Endothelial cell of umbilical vein (primary cell): ENCODE measurements around the gene APBA2. TPM values are rescaled to one million over a fixed set of nuclear protein-coding genes. Genes with fewer than 3 reads are reported as not detected.

Experiments
- BruUV-seq: library from RNA; stranded (reverse); fragments of 400-500 nt; replicated peaks from 2 replicates; lab custom pipeline; 2021; lab: Mats Ljungman, UMichigan
- CTCF ChIA-PET: fragments of 300-600, 350-600 bp; sonication (Branson Sonifier 250); formaldehyde crosslinking; loops from one replicate; lab custom pipeline; 2021; ENCODE audit warnings: antibody characterized with exemption, inconsistent platforms; lab: Charles Lee
- POLR2A ChIA-PET: fragments of 300-600, 350-600 bp; sonication (Branson Sonifier 250); formaldehyde crosslinking; loops from one replicate; lab custom pipeline; 2021; ENCODE audit warnings: antibody characterized with exemption, inconsistent platforms; lab: Charles Lee
- DNase-seq: peaks from one replicate; pipeline ENCODE4 v3.0.0-alpha.2; 2011; ENCODE audit warnings: low read depth, low spot score
- FAIRE-seq: peaks from 2 replicates; lab custom pipeline; 2011; peaks lifted over from hg19 to GRCh38; lab: Jason Lieb, UNC
- H2AFZ ChIP-seq: 2 replicates; pipeline ENCODE4 v1.6.0; 2012; ENCODE audit warnings: low read depth, low read length, control low read depth, inconsistent platforms
- H3K27ac ChIP-seq: 2 replicates; pipeline ENCODE4 v1.5.1; 2011; ENCODE audit warnings: low read depth, mild to moderate bottlenecking, control low read depth, low read length, moderate library complexity; ENCODE audit not compliant: insufficient read depth
- H3K27me3 ChIP-seq, 2 experiments: 2 replicates each; pipeline versions ENCODE4 v1.6.0 to v1.6.1; 2011; ENCODE audit warnings: low read length in 2 of 2, mixed read lengths in 1 of 2; ENCODE audit not compliant: control insufficient read depth in 2 of 2, insufficient read depth in 2 of 2
- H3K36me3 ChIP-seq, 2 experiments: 2 replicates in 1 of 2; 3 replicates in 1 of 2; pipeline ENCODE4 v1.5.1; 2011; ENCODE audit warnings: low read length in 2 of 2, mild to moderate bottlenecking in 1 of 2, moderate library complexity in 1 of 2; ENCODE audit not compliant: control insufficient read depth in 2 of 2, insufficient read depth in 2 of 2; ENCODE audit errors: extremely low read depth in 1 of 2
- H3K4me1 ChIP-seq: 3 replicates; pipeline ENCODE4 v1.5.1; 2011; ENCODE audit warnings: mild to moderate bottlenecking, low read length; ENCODE audit not compliant: control insufficient read depth, insufficient read depth; ENCODE audit errors: extremely low read depth
- H3K4me2 ChIP-seq: 2 replicates; pipeline ENCODE4 v1.6.1; 2011; ENCODE audit warnings: low read length, control low read depth, mixed read lengths; ENCODE audit not compliant: insufficient read depth
- H3K4me3 ChIP-seq, 3 experiments: fragments of 200-600 bp in 1 of 3; sonication (generic), shearing (Covaris generic) in 1 of 3; replicated peaks in 1 of 3; 2 replicates each; pipeline ENCODE4 v1.5.1; 2011 to 2016; ENCODE audit warnings: control low read depth in 3 of 3, low read length in 3 of 3, mild to moderate bottlenecking in 2 of 3, inconsistent platforms in 1 of 3, low read depth in 1 of 3, moderate library complexity in 1 of 3; ENCODE audit not compliant: insufficient read depth in 1 of 3
- H3K79me2 ChIP-seq: 2 replicates; pipeline ENCODE4 v1.6.0; 2012; ENCODE audit warnings: low read length, inconsistent platforms; ENCODE audit not compliant: control insufficient read depth, insufficient read depth
- H3K9ac ChIP-seq: replicated peaks from 2 replicates; pipeline ENCODE3; 2011; ENCODE audit warnings: low read length, control low read depth; ENCODE audit not compliant: insufficient read depth; ENCODE audit errors: extremely low read depth
- H3K9me1 ChIP-seq: replicated peaks from 3 replicates; pipeline ENCODE4 v1.6.0; 2011; ENCODE audit warnings: mild to moderate bottlenecking, low read length; ENCODE audit not compliant: control insufficient read depth, insufficient read depth; ENCODE audit errors: extremely low read depth
- H3K9me3 ChIP-seq: replicated peaks from 2 replicates; pipeline ENCODE4 v1.5.1; 2012; ENCODE audit warnings: low read length, inconsistent platforms; ENCODE audit not compliant: control insufficient read depth, insufficient read depth
- H4K20me1 ChIP-seq: replicated peaks from 2 replicates; pipeline ENCODE3; 2011; ENCODE audit warnings: mild to moderate bottlenecking, low read length; ENCODE audit not compliant: control insufficient read depth, insufficient read depth; ENCODE audit errors: extremely low read depth
- EZH2 ChIP-seq: IDR thresholded peaks from 2 replicates; pipeline ENCODE4 v1.6.1; 2012; ENCODE audit warnings: borderline replicate concordance, low read depth, mild to moderate bottlenecking, moderate library complexity, low read length, inconsistent platforms; ENCODE audit not compliant: severe bottlenecking
- FOS ChIP-seq: IDR thresholded peaks from 2 replicates; pipeline ENCODE4 v1.6.1; 2011; ENCODE audit warnings: mild to moderate bottlenecking, low read length, moderate library complexity, borderline replicate concordance; ENCODE audit not compliant: insufficient read depth
- GATA2 ChIP-seq: IDR thresholded peaks from 2 replicates; pipeline ENCODE4 v1.7.0; 2011; ENCODE audit warnings: low read depth, mild to moderate bottlenecking, moderate library complexity, mixed read lengths, low read length; ENCODE audit not compliant: insufficient read length, insufficient read depth
- JUN ChIP-seq: IDR thresholded peaks from 2 replicates; pipeline ENCODE4 v1.6.1; 2011; ENCODE audit warnings: borderline replicate concordance, low read depth; ENCODE audit not compliant: insufficient read length, insufficient read depth
- MYC ChIP-seq: IDR thresholded peaks from one replicate; pipeline ENCODE4 v1.6.1; 2011; ENCODE audit warnings: mild to moderate bottlenecking, low read depth, low read length
- POLR2A ChIP-seq: IDR thresholded peaks from 2 replicates; pipeline ENCODE4 v1.6.1; 2012; ENCODE audit warnings: low read depth, mild to moderate bottlenecking, control low read depth, low read length
- POLR2AphosphoS5 ChIP-seq: IDR thresholded peaks from 2 replicates; pipeline ENCODE4 v1.6.1; 2012; ENCODE audit warnings: low read depth, mild to moderate bottlenecking, control low read depth, low read length, moderate library complexity; ENCODE audit not compliant: insufficient read depth
- dilution Hi-C: fragments of 300-500 bp; cut with MboI; formaldehyde crosslinking; loops from one replicate; pipeline ENCODE4 v1.15.0; 2019; ENCODE audit warnings: low sequenced_read_pairs; ENCODE audit not compliant: extremely low pct_ligation_motif_present
- intact Hi-C: fragments of 100-400 bp; cut with micrococcal nuclease; formaldehyde crosslinking; loops from one replicate; pipeline ENCODE4 v1.10.0; 2022
- polyA plus RNA-seq, 4 experiments: library from polyadenylated mRNA; depleted of rRNA in 3 of 4; stranded (reverse) in 3 of 4; unstranded in 1 of 4; fragments of >200 nt; gene quantifications; 2 replicates each; pipeline versions ENCODE4 v1.2.1 to v1.2.3, GENCODE V29; 2011 to 2012; ENCODE audit warnings: missing spikeins in 1 of 4
- total RNA-seq: library from RNA; stranded (reverse); gene quantifications from 2 replicates; pipeline ENCODE4 v1.2.3, GENCODE V29; 2021
- TF ChIP-seq, protein P1 (sequence below), 2 donors: IDR thresholded peaks; 1 replicate in 1 of 2; 2 replicates in 1 of 2; pipeline ENCODE4 v1.5.1; 2011; ENCODE audit warnings: low read length in 2 of 2, mild to moderate bottlenecking in 2 of 2, moderate library complexity in 2 of 2, control low read depth in 1 of 2, inconsistent platforms in 1 of 2, low read depth in 1 of 2; ENCODE audit not compliant: insufficient read depth in 1 of 2; ENCODE audit errors: extremely low read depth in 1 of 2
- TF ChIP-seq, protein P2 (sequence below): IDR thresholded peaks from 2 replicates; pipeline ENCODE4 v1.6.1; 2011; ENCODE audit not compliant: insufficient read depth, insufficient read length

APBA2 gene
- total and polyA plus RNA-seq, 2 donors (not counting 3 experiments of a cell fraction or from before 2014, with no cell fraction given) = 5.7 to 11.1 TPM

DNA sequence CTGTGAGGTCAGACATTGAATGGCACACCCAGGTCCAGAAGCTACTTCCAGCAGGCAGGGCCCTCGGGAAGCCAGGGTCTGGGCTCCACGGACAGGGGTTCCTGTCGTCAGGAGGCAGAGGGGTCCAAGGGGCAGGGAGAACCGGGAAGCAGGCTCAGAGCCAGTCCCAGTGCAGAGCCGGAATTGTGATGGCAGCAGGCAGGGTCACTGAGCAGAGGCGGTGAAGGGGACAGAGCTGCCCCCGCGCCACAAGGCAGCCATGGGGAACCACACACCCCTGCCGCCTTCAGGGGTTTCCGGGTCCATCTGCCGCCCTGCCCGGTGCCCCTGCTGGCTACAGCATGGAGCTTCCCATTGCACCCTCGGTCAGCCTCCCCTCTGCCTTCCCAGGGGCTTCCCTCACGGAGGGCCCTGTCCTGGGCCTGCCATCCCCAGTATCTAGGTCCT is 247.0 kb downstream of the APBA2 start:
- Histone ChIP-seq H3K4me2 (peak overlapping the region; percentile 42), H3K27ac (no peak overlapping the region), H3K79me2 (no peaks in the 10 kb centered on the region), H3K36me3 (no peaks in the 10 kb centered on the region), H3K27me3 (no peaks in the 10 kb centered on the region), H3K9me3 (no peaks in the 10 kb centered on the region), H3K9ac (no peak overlapping the region), H2AFZ (peak overlapping the region; percentile 78), H3K9me1 (no peaks in the 10 kb centered on the region), H3K4me1 (peaks cover 6% of the 10 kb centered on the region), H3K4me3 (no peak overlapping the region), H4K20me1 (no peaks in the 10 kb centered on the region)
- DNase-seq = peak; percentile 25
- TF ChIP-seq POLR2A = no peak
- TF ChIP-seq, protein P1, sequence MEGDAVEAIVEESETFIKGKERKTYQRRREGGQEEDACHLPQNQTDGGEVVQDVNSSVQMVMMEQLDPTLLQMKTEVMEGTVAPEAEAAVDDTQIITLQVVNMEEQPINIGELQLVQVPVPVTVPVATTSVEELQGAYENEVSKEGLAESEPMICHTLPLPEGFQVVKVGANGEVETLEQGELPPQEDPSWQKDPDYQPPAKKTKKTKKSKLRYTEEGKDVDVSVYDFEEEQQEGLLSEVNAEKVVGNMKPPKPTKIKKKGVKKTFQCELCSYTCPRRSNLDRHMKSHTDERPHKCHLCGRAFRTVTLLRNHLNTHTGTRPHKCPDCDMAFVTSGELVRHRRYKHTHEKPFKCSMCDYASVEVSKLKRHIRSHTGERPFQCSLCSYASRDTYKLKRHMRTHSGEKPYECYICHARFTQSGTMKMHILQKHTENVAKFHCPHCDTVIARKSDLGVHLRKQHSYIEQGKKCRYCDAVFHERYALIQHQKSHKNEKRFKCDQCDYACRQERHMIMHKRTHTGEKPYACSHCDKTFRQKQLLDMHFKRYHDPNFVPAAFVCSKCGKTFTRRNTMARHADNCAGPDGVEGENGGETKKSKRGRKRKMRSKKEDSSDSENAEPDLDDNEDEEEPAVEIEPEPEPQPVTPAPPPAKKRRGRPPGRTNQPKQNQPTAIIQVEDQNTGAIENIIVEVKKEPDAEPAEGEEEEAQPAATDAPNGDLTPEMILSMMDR (IDR thresholded peaks at IDR 0.05; ENCODE audit: extremely low read depth in 1 of 2, insufficient read depth in 1 of 2, low read depth in 1 of 2, low read length in 2 of 2) = no peak
- TF ChIP-seq GATA2 = no peak
- TF ChIP-seq JUN = no peak
- no peak for TF ChIP-seq MYC
- TF ChIP-seq, protein P2, sequence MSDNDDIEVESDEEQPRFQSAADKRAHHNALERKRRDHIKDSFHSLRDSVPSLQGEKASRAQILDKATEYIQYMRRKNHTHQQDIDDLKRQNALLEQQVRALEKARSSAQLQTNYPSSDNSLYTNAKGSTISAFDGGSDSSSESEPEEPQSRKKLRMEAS = no peak
- no peak for TF ChIP-seq EZH2
- no peak for TF ChIP-seq FOS
- TF ChIP-seq POLR2AphosphoS5 = no peak
- FAIRE-seq = no peak
- BruUV-seq = no TSS peak
- POLR2A ChIA-PET = no interaction called here
- intact Hi-C loops (no loop called here), dilution Hi-C loops (no loop called here)
- CTCF ChIA-PET = interaction anchor here (1.7 kb wide), 1 partner anchor 31 kb away, joined by 7 read pairs; no protein-coding TSS in a partner anchor
